Testis (tissue), 2 donors: ENCODE data around the gene AUH.

Source experiments
- CTCF ChIP-seq, 3 experiments: fragments of 450-650 bp in 2 of 3; fragments of 200-600 bp in 1 of 3; sonication (generic) in 1 of 3; IDR thresholded peaks; one replicate each; pipeline ENCODE4 v1.5.1; 2016 to 2019; ENCODE audit warnings: antibody characterized with exemption in 3 of 3, mild to moderate bottlenecking in 2 of 3, moderate library complexity in 1 of 3
- POLR2A ChIP-seq: fragments of 450-650 bp; IDR thresholded peaks from one replicate; pipeline ENCODE4 v1.6.1; 2017; ENCODE audit warnings: antibody characterized with exemption, mild to moderate bottlenecking, moderate library complexity

GRCh38 chr9:91273853-91274552, 87.7 kb downstream of the AUH start:
- TF ChIP-seq POLR2A (no peak), CTCF (IDR thresholded peaks at IDR 0.05) (no peak)
